H9 (cell line): Measurements from ENCODE around the gene PPM1B. TPM values are rescaled to one million over a fixed set of nuclear protein-coding genes. Genes with fewer than 3 reads are reported as not detected.
"Not testable (repeated sequence)": the region's sequence is repeated elsewhere in the genome, so short reads cannot be mapped to it uniquely, and the experiment has no call there.

Experiments used
- DNase-seq: peaks from one replicate; pipeline ENCODE4 v3.0.0-alpha.2; 2017
- H2AFZ ChIP-seq: one replicate; pipeline ENCODE4 v1.6.1; 2013; ENCODE audit warnings: mild to moderate bottlenecking, low read length, control low read depth, moderate library complexity
- H2AK5ac ChIP-seq: 2 replicates; pipeline ENCODE4 v1.6.1; 2013; ENCODE audit warnings: low read length, control low read depth, mixed read lengths; ENCODE audit not compliant: insufficient read length
- H2BK120ac ChIP-seq: one replicate; pipeline ENCODE4 v1.6.1; 2013; ENCODE audit warnings: low read depth, mild to moderate bottlenecking, low read length, control low read depth, inconsistent platforms; ENCODE audit not compliant: poor library complexity, severe bottlenecking
- H2BK12ac ChIP-seq: 2 replicates; pipeline ENCODE4 v1.6.1; 2013; ENCODE audit warnings: low read length, control low read depth, mixed read lengths, low read depth; ENCODE audit not compliant: insufficient read length
- H2BK15ac ChIP-seq: 2 replicates; pipeline ENCODE4 v1.6.1; 2013; ENCODE audit warnings: low read depth, low read length, control low read depth
- H2BK20ac ChIP-seq: one replicate; pipeline ENCODE4 v1.6.1; 2013; ENCODE audit warnings: low read depth, mild to moderate bottlenecking, low read length, control low read depth, inconsistent platforms; ENCODE audit not compliant: poor library complexity, severe bottlenecking
- H2BK5ac ChIP-seq: 2 replicates; pipeline ENCODE4 v1.6.1; 2013; ENCODE audit warnings: low read length, control low read depth, mixed read lengths; ENCODE audit not compliant: insufficient read length
- H3K14ac ChIP-seq: 2 replicates; pipeline ENCODE4 v1.6.1; 2013; ENCODE audit warnings: low read length, control low read depth; ENCODE audit not compliant: insufficient read depth
- H3K18ac ChIP-seq: 2 replicates; pipeline ENCODE4 v1.6.1; 2013; ENCODE audit warnings: low read depth, mild to moderate bottlenecking, mixed read lengths, low read length, control low read depth; ENCODE audit not compliant: insufficient read length
- H3K23ac ChIP-seq: 2 replicates; pipeline ENCODE4 v1.6.1; 2013; ENCODE audit warnings: low read length, control low read depth, mixed read lengths, low read depth; ENCODE audit not compliant: insufficient read length
- H3K23me2 ChIP-seq: 2 replicates; pipeline ENCODE4 v1.6.1; 2013; ENCODE audit warnings: low read depth, mild to moderate bottlenecking, mixed read lengths, low read length, control low read depth; ENCODE audit not compliant: insufficient read length, poor library complexity, severe bottlenecking
- H3K27ac ChIP-seq: 2 replicates; pipeline ENCODE4 v1.5.1; 2013; ENCODE audit warnings: low read length, control low read depth, mixed read lengths, low read depth; ENCODE audit not compliant: insufficient read length
- H3K27me3 ChIP-seq: 2 replicates; pipeline ENCODE4 v1.6.1; 2013; ENCODE audit warnings: low read length, control low read depth, inconsistent platforms; ENCODE audit not compliant: insufficient read depth
- H3K4ac ChIP-seq: 2 replicates; pipeline ENCODE4 v1.6.1; 2013; ENCODE audit warnings: low read depth, mild to moderate bottlenecking, control low read depth, inconsistent platforms, low read length, moderate library complexity
- H3K4me1 ChIP-seq: 2 replicates; pipeline ENCODE4 v1.6.1; 2013; ENCODE audit warnings: low read length, control low read depth, inconsistent platforms; ENCODE audit not compliant: insufficient read depth
- H3K4me2 ChIP-seq: 2 replicates; pipeline ENCODE4 v1.6.1; 2013; ENCODE audit warnings: low read length, control low read depth, mixed read lengths; ENCODE audit not compliant: insufficient read length, insufficient read depth
- H3K56ac ChIP-seq: 2 replicates; pipeline ENCODE4 v1.6.1; 2013; ENCODE audit warnings: low read depth, mild to moderate bottlenecking, mixed read lengths, low read length, control low read depth; ENCODE audit not compliant: insufficient read length
- H3K79me1 ChIP-seq: 2 replicates; pipeline ENCODE4 v1.6.1; 2013; ENCODE audit warnings: low read depth, mild to moderate bottlenecking, moderate library complexity, low read length, control low read depth, inconsistent platforms; ENCODE audit not compliant: insufficient read depth, poor library complexity, severe bottlenecking
- H3K79me2 ChIP-seq: 2 replicates; pipeline ENCODE4 v1.6.1; 2013; ENCODE audit warnings: low read length, control low read depth, inconsistent platforms; ENCODE audit not compliant: insufficient read depth
- H3K9ac ChIP-seq: 2 replicates; pipeline ENCODE4 v1.6.1; 2013; ENCODE audit warnings: low read length, control low read depth, mixed read lengths; ENCODE audit not compliant: insufficient read length; ENCODE audit errors: extremely low read depth
- H3K9me3 ChIP-seq: one replicate; pipeline ENCODE4 v1.6.1; 2013; ENCODE audit warnings: low read depth, low read length, inconsistent platforms; ENCODE audit not compliant: control insufficient read depth
- H3T11ph ChIP-seq: one replicate; pipeline ENCODE4 v1.6.1; 2013; ENCODE audit warnings: mild to moderate bottlenecking, low read length, control low read depth, inconsistent platforms
- H4K20me1 ChIP-seq: one replicate; pipeline ENCODE4 v1.6.1; 2013; ENCODE audit not compliant: control insufficient read depth, insufficient read length, insufficient read depth
- H4K5ac ChIP-seq: 2 replicates; pipeline ENCODE4 v1.6.1; 2013; ENCODE audit warnings: low read depth, mild to moderate bottlenecking, mixed read lengths, low read length, control low read depth; ENCODE audit not compliant: insufficient read length
- H4K8ac ChIP-seq: replicated peaks from 2 replicates; pipeline ENCODE4 v1.6.1; 2013; ENCODE audit warnings: low read length, control low read depth, mixed read lengths, low read depth; ENCODE audit not compliant: insufficient read length
- H4K91ac ChIP-seq: 2 replicates; pipeline ENCODE4 v1.6.1; 2013; ENCODE audit warnings: low read depth, mild to moderate bottlenecking, moderate library complexity, mixed read lengths, low read length, control low read depth; ENCODE audit not compliant: insufficient read length
- H3K27ac Mint-ChIP-seq, 3 experiments: 2 replicates in 2 of 3; 3 replicates in 1 of 3; pipeline ENCODE4 v1.8.0; 2020 to 2021; ENCODE audit warnings: mixed read lengths in 3 of 3, mild to moderate bottlenecking in 1 of 3, moderate library complexity in 1 of 3
- H3K27me3 Mint-ChIP-seq: 2 replicates; pipeline ENCODE4 v1.8.0; 2021; ENCODE audit warnings: low read depth, mild to moderate bottlenecking, moderate library complexity, mixed read lengths
- H3K36me3 Mint-ChIP-seq, 3 experiments: 2 replicates in 2 of 3; 3 replicates in 1 of 3; pipeline ENCODE4 v1.8.0; 2020 to 2021; ENCODE audit warnings: low read depth in 3 of 3, mixed read lengths in 3 of 3; ENCODE audit not compliant: insufficient read depth in 1 of 3
- H3K4me1 Mint-ChIP-seq, 2 experiments: 2 replicates each; pipeline ENCODE4 v1.8.0; 2020; ENCODE audit warnings: mixed read lengths in 2 of 2
- H3K4me3 Mint-ChIP-seq, 2 experiments: 2 replicates in 1 of 2; 3 replicates in 1 of 2; pipeline ENCODE4 v1.8.0; 2020 to 2021; ENCODE audit warnings: mild to moderate bottlenecking in 2 of 2, mixed read lengths in 2 of 2, moderate library complexity in 1 of 2
- H3K9me3 Mint-ChIP-seq, 2 experiments: 2 replicates in 1 of 2; 3 replicates in 1 of 2; pipeline ENCODE4 v1.8.0; 2020; ENCODE audit warnings: mild to moderate bottlenecking in 2 of 2, mixed read lengths in 2 of 2, moderate library complexity in 1 of 2
- WGBS: extraction: QIAGEN DNeasy Blood & Tissue Kit; methylation state at CpG from one replicate; pipeline ENCODE4 v1.1.7; 2013; ENCODE audit warnings: missing lambda C conversion rate, low lambda C conversion rate, mixed read lengths; ENCODE audit not compliant: insufficient read length; ENCODE audit errors: extremely low coverage; 5-methylcytosine and 5-hydroxymethylcytosine counted together
- total RNA-seq: library from RNA; stranded (reverse); gene quantifications from 2 replicates; pipeline ENCODE4 v1.2.1, GENCODE V29; 2021
- TF ChIP-seq, protein P1 (sequence below): fragments of 200-600 bp; sonication (generic); conservative IDR thresholded peaks from 3 replicates; pipeline ENCODE4 v1.8.0; 2021; ENCODE audit warnings: antibody characterized with exemption, mild to moderate bottlenecking

Gene PPM1B
- total RNA-seq, 1 experiment from 2014 or later = 156 TPM

DNA sequence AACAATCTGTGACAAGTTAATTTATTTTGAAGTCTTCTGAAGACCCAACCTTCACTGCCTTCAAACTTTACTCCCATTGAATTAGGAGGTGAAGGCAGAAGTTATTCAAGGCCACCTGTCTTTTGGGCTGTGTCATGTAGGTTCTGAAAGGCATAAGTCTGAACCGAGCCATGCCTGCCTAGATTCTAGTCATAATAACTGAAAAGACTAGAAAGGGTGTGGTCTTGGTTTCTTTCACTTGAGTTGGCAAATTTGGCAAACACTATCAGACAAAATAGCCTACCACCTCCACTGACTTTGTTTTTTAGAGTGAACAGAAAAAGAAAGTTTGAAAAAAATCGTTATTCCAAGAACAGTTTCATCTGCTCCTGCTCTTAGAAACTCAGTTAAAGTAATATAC lies 38.4 kb downstream of the PPM1B start:
- no peak overlapping the region for H3K27ac ChIP-seq
- no peaks in the 10 kb centered on the region for H3K27me3 ChIP-seq
- Mint-ChIP-seq H3K27ac (no peak overlapping the region), H3K9me3 (no peaks in the 10 kb centered on the region), H3K27me3 (no peaks in the 10 kb centered on the region), H3K4me1 (peaks cover 14 to 19% of the 10 kb centered on the region in 2 experiments), H3K4me3 (no peak overlapping the region), H3K36me3 (peaks cover 24 to 62% (median 45%) of the 10 kb centered on the region in 3 experiments; a peak in 6 of 7 replicates)
- H3K4me1 ChIP-seq = no peaks in the 10 kb centered on the region
- H2BK5ac ChIP-seq = no peak overlapping the region
- no peak overlapping the region for H3K9ac ChIP-seq
- no peak overlapping the region for H3T11ph ChIP-seq
- H3K9me3 ChIP-seq = no peaks in the 10 kb centered on the region
- no peak overlapping the region for H2BK15ac ChIP-seq
- H2AK5ac ChIP-seq = no peak overlapping the region
- H4K91ac ChIP-seq = no peak overlapping the region
- no peak overlapping the region for H2AFZ ChIP-seq
- H3K14ac ChIP-seq = no peak overlapping the region
- no peaks in the 10 kb centered on the region for H3K23me2 ChIP-seq
- no peak overlapping the region for H2BK12ac ChIP-seq
- H4K5ac ChIP-seq = no peak overlapping the region
- H4K8ac ChIP-seq = no peak overlapping the region
- H2BK20ac ChIP-seq = no peak overlapping the region
- H3K4ac ChIP-seq = no peak overlapping the region
- H3K18ac ChIP-seq = no peak overlapping the region
- TF ChIP-seq, protein P1, sequence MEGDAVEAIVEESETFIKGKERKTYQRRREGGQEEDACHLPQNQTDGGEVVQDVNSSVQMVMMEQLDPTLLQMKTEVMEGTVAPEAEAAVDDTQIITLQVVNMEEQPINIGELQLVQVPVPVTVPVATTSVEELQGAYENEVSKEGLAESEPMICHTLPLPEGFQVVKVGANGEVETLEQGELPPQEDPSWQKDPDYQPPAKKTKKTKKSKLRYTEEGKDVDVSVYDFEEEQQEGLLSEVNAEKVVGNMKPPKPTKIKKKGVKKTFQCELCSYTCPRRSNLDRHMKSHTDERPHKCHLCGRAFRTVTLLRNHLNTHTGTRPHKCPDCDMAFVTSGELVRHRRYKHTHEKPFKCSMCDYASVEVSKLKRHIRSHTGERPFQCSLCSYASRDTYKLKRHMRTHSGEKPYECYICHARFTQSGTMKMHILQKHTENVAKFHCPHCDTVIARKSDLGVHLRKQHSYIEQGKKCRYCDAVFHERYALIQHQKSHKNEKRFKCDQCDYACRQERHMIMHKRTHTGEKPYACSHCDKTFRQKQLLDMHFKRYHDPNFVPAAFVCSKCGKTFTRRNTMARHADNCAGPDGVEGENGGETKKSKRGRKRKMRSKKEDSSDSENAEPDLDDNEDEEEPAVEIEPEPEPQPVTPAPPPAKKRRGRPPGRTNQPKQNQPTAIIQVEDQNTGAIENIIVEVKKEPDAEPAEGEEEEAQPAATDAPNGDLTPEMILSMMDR = no peak
- no peak overlapping the region for H3K23ac ChIP-seq
- H3K4me2 ChIP-seq = no peak overlapping the region
- DNase-seq = no peak
- no peak overlapping the region for H3K56ac ChIP-seq
- H2BK120ac ChIP-seq = no peak overlapping the region
- H3K79me2 ChIP-seq = peaks cover 30% of the 10 kb centered on the region
- no peaks in the 10 kb centered on the region for H4K20me1 ChIP-seq
- peaks cover 2% of the 10 kb centered on the region for H3K79me1 ChIP-seq
- WGBS = no CpG with 5 or more reads among the region's 2 CpGs

DNA sequence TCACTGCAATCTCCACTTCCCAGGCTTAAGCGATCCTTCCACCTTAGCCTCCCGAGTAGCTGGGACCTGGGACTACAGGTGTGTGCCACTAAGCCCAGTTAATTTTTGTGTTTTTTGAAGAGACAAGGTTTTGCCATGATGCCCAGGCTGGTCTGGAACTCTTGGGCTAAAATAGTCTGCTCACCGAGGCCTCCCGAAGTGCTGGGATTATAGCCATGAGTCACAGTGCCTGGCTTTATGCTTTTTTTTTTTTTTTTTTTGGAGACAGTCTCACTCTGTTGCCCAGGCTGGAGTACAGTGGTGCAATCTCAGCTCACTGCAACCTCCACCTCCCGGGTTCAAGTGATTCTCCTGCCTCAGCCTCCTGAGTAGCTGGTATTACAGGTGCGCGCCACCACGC lies 39.0 kb downstream of the PPM1B start:
- not testable (repeated sequence) for H2BK120ac ChIP-seq, H3K27me3 ChIP-seq, H3K27me3 Mint-ChIP-seq, H2AK5ac ChIP-seq, H3K79me1 ChIP-seq, H3K9me3 Mint-ChIP-seq, H2BK12ac ChIP-seq, H3K14ac ChIP-seq, H2AFZ ChIP-seq, H2BK5ac ChIP-seq, H3K4me2 ChIP-seq, H3K4me3 Mint-ChIP-seq, H4K20me1 ChIP-seq, H4K5ac ChIP-seq, H3T11ph ChIP-seq, H3K4me1 ChIP-seq, DNase-seq, H3K9me3 ChIP-seq, H3K23ac ChIP-seq, H3K23me2 ChIP-seq, H3K9ac ChIP-seq, H2BK15ac ChIP-seq, H3K56ac ChIP-seq, H2BK20ac ChIP-seq, H3K4ac ChIP-seq, H3K27ac ChIP-seq, H4K91ac ChIP-seq, H4K8ac ChIP-seq, H3K18ac ChIP-seq
- H3K79me2 ChIP-seq = peaks cover 32% of the 10 kb centered on the region
- Mint-ChIP-seq H3K36me3 (peaks cover 28 to 64% (median 50%) of the 10 kb centered on the region in 3 experiments; a peak in 6 of 7 replicates), H3K27ac (0 out of 7 replicates have a peak overlapping the region, but pooled peaks of 1 of the 3 experiments have one; percentile 86), H3K4me1 (peaks cover 14 to 19% of the 10 kb centered on the region in 2 experiments)
- WGBS = no CpG with 5 or more reads among the region's 8 CpGs
